Measurements from ENCODE around the gene ADORA1. TPM values are rescaled to one million over a fixed set of nuclear protein-coding genes. Genes with fewer than 3 reads are reported as not detected.

ADORA1 gene
- polyA plus RNA-seq, 3 donors, result 4.9 to 6.3 (median 6.0) TPM

DNA sequence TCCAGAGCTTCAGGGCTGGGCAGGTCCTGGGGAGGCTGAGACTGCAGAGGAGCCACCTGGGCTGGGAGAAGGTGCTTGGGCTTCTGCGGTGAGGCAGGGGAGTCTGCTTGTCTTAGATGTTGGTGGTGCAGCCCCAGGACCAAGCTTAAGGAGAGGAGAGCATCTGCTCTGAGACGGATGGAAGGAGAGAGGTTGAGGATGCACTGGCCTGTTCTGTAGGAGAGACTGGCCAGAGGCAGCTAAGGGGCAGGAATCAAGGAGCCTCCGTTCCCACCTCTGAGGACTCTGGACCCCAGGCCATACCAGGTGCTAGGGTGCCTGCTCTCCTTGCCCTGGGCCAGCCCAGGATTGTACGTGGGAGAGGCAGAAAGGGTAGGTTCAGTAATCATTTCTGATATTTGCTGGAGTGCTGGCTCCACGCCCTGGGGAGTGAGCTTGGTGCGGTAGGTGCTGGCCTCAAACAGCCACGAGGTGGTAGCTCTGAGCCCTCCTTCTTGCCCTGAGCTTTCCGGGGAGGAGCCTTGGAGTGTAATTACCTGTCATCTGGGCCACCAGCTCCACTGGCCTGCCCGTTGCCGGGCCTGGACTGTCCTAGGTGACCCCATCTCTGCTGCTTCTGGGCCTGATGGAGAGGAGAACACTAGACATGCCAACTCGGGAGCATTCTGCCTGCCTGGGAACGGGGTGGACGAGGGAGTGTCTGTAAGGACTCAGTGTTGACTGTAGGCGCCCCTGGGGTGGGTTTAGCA lies 38.8 kb downstream of the ADORA1 start:
- no peak for DNase-seq (ENCODE audit: extremely low read depth in 1 of 11, low read depth in 9 of 11, low spot score in 4 of 11)

DNA sequence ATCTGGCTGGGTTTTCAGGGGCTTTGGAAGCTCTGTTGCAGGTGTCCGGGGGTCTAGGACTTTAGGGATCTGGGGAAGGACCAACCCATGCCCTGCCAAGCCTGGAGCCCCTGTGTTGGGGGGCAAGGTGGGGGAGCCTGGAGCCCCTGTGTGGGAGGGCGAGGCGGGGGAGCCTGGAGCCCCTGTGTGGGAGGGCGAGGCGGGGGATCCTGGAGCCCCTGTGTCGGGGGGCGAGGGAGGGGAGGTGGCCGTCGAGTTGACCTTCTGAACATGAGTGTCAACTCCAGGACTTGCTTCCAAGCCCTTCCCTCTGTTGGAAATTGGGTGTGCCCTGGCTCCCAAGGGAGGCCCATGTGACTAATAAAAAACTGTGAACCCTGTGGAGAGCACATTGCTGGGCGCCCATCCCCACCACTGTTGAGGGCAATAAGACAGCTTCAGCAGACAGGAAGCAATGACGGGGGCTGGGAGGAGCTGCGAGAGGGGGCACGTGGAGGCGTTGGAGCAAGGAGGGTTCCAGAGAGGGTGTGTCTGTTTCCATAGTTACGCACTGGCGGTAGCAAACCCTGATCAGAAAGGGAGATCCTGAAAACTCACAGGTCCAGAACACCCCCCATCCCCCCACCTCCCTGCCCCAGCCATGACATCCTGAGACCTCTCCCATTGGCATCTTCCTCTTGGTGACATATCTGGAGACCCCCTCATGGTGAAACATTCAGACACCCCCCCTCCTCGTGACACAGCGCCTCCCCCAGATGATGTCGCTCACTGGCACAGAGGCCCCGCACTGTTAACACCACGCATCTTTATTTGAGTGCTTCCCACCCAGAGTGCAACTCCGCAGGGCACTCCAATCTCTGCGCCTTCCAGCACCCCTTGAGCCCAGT lies 39.7 kb downstream of the ADORA1 start:
- DNase-seq (ENCODE audit: extremely low read depth in 1 of 11, low read depth in 9 of 11, low spot score in 4 of 11), result no peak

DNA sequence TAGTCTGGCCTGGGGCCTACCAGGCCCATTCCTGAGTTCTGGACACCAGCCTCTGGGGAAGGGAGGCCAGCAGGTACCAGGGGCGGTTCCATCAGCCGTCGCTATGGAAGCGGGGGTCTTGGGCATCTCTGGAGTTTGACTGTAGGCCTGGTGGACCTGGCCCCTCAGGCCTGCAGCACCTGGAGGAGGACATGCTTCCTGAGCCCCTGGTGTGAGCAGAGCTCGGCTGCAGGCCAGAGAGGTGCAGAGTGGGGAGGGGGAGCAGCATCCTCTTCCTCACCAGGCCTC lies 40.3 kb downstream of the ADORA1 start:
- no peak for DNase-seq (ENCODE audit: extremely low read depth in 1 of 11, low read depth in 9 of 11, low spot score in 4 of 11)

DNA sequence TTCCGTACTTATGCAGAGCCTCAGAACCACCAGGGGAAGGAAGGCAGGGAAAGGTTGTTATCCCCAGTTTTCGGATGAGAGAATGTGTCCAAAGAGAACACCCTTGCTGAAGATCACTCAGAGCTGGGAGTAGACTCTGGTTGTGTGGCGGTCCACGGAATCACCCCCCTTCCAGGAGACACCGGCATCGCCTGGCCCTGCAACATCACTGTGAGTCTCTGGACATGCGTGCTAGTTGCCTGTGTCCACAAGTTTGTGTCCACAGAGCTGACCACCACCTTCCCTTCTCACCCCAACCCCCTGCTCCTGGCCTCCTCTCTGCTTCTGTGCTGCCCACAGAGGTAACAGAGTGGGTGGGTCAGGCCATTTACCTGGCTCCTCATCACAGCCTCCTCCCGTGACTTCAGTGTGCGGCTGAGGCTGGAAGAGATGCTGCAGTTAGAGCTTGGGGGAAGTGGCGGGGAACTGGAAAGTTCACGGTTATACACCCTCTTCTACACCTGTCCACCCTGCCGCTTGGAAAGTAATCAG lies 40.8 kb downstream of the ADORA1 start:
- no peak for DNase-seq (ENCODE audit: extremely low read depth in 1 of 11, low read depth in 9 of 11, low spot score in 4 of 11)

DNA sequence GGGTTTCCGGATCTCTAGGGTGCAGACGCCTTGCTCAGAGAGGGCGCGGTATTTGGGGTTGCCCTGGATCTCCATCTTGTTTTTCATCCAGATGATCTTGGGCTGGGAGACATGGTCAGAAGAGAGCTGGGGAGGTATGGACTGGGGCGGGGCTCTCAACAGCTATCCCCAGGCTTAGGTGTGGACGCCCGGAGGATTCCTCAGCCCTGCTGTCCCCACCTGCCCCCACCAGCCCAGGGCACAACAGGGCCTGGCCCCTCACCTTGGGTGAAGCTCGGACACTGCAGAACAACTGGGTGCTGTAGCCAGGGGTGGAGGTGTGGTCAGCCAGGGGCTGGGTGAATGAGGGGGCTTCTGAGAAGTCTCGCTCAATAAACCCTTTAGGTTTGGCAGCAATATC lies 41.5 kb downstream of the ADORA1 start:
- DNase-seq (ENCODE audit: extremely low read depth in 1 of 11, low read depth in 9 of 11, low spot score in 4 of 11), result no peak

DNA sequence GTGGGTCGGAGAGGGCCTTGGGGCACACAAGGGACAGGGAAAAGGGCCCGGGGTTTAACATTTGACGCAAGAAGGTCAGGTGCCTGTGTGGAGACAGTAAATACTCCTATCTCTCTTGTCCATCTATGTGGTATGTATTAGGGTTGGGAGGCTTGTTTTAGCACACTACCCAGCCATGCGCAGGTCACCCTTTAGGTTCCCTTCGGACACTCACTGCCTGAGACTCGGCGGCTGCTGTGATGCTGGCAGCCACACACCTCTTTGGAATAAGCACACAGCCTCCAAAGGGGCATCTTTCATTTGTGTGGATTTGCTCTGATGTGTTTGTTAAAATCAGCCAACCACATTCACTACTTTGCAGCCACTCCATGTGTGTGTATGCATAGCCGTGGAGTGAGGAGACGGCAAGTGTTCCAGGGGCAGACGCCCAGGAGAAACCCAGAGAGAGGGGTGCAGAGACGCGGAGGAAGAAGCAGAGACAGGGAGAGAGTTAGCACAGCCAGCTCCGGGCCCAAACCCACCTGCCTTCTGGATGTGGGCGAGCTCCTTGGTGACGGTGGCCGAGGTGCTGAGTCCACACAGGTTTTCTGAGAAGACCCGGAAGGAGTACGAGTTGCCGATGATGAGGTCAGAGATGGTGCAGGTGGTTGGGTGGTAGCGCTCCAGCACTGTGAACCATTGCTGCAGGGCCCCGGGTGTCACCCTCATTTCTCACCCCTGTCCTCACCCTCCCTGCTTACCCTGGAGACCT lies 42.4 kb downstream of the ADORA1 start:
- no peak for DNase-seq (ENCODE audit: extremely low read depth in 1 of 11, low read depth in 9 of 11, low spot score in 4 of 11)

DNA sequence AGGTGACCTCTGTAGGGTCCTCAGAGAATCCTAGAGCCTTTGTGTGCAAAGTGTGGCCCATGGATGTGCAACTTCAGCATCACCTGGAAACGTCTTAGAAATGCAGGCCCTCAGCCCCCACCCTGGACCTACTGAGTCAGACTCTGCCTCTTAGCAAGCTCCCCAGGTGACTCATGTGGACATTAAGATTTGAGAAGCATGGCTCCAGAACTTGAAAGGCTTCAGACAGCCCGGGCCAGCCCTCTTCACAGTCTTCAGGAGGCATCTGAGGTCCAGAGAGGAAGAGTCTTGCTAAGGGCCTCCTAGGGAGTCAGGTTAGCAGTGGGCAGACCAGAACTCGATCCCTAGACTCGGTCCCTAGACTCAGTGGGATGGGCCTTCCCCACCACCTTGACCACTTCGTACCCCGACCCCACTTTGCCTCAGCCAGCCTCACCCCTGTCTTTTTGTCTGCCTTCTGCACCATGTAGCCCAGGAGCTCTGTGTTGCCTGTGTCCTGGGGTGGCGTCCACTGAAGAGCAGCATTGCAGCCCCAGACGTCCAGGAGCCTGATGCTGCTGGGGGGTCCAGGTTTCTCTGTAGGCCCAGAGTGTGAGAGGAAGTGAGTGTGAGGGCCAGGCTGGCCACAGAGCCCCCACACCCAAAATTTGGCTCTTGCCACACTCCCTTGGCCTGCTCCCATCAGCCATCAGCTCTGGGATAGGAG lies 43.3 kb downstream of the ADORA1 start:
- DNase-seq (ENCODE audit: extremely low read depth in 1 of 11, low read depth in 9 of 11, low spot score in 4 of 11), result no peak

DNA sequence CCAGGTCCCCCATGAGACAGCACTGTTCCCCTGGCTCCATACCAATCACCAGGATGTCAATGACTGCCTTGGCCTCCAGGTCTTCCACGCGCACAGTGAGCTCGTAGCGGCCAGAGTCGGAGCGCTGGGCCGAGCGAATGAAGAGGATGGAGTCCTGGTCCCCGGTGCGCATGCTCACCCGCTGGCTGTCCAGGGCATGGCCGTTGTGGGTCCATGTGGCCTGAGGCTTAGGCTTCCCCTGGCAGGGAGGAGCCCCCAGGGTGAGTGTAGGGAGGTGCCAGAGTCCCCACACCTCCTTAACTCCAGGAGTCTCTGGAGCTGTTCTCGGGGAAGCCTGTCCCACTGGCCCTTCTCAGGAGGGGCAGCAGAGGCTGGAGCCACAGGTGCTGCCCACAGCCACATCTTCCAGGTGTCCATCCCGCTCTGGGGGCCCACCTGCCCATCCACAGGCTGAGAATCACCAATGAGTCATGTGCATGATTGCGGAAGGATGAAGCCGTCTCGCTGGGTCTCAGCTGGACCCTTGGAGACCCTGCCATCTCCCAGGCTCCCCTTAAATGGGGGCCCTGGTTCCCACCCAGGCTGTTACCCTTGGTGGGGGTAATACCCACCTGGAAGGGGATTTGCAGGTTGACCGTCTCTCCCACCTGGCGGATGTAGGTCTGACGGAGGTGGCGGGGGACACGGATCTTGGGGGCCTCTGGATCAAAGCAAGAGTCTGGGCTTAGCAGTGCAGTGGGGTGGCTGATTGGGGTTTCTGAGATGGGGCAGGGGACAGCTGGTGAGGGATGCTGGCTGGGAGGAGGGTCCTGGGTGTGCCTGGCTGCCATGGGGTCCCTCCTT lies 44.0 kb downstream of the ADORA1 start:
- no peak for DNase-seq (ENCODE audit: extremely low read depth in 1 of 11, low read depth in 9 of 11, low spot score in 4 of 11)

DNA sequence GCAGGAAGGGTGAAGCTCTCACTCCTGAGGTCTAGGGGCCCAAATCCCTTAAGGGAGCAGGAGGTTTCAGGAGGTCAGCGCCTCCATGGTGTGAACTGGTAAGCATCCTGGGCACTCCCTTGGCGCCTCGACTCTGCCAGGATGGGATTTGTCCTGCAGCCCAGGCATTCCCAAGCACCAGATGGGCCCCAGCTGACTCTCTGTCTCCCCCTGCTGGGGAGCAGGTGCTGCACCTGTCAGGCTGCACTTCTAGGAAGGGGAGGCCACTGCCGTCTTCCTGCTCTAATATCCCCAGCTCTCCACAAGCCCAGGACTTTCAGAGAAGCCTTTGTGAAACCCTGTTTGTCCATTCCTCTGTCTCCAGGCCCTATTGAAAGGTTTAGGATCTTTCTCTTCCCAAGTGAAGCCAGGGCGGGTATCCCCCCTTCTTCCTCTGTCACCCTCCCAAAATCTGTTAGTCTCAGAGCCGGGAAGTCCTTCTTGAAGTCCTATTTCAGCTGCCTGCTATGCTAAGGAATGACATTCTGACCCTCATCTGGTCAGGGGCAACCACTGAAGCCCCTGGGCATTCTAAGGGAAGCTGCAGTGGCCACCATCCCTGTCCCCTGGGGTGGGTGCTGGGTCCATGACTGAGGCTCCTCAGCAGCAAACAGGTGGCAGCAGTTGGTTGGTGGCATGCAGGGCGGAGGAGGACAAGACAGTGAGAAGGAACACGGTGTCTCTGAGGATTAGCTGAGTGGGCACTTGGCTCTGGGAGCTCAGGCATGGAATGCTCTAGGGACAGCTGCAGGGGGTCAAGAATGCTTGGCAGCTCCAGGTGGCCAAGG lies 44.9 kb downstream of the ADORA1 start:
- no peak for DNase-seq (ENCODE audit: extremely low read depth in 1 of 11, low read depth in 9 of 11, low spot score in 4 of 11)

DNA sequence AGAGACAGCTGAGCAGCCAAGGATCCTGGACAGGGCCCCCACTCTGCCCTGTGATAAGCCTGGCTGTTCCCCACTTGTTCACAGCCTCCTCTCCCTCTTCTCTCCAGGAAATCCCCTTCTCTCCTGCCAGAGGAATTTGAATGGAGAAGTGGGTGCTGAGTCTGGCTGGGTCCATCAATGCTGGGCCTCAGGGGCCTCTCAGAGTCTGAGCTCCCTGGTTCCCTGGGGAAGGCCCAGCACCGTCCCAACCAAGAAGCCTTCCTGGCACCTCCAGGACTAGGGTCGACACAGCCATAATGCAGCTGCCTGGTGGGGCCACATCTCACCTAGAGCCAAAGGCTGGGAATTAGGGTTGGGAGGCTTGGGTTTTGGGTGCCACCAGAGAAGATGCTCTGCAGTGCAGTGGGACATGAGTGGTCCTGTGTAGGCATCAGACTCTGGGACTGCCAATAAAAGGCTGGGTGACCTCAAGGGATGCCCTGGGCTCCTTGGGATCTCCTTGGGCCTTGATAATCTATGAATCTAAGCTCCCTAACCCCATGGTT lies 45.6 kb downstream of the ADORA1 start:
- no peak for DNase-seq (ENCODE audit: extremely low read depth in 1 of 11, low read depth in 9 of 11, low spot score in 4 of 11)

DNA sequence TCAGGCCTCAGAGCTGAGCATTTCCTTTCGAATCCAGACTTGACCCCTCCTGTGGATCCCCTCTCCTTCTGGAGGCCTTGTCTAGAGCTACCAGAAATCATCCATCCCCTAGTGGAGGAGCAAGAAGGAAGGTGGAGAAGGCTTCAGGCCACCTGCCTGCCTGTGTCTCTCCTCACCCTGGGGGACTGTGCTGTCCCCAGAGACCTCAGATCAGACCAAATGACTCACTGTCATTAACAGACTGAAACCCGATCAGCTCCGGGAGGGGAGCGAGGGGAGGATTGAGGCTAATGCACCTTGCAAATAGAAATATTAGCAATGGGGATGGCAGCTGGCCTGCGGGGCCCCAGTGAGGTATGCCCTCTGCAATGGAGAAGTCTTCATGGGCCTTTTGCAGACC lies 46.0 kb downstream of the ADORA1 start:
- DNase-seq (ENCODE audit: extremely low read depth in 1 of 11, low read depth in 9 of 11, low spot score in 4 of 11), result no peak

DNA sequence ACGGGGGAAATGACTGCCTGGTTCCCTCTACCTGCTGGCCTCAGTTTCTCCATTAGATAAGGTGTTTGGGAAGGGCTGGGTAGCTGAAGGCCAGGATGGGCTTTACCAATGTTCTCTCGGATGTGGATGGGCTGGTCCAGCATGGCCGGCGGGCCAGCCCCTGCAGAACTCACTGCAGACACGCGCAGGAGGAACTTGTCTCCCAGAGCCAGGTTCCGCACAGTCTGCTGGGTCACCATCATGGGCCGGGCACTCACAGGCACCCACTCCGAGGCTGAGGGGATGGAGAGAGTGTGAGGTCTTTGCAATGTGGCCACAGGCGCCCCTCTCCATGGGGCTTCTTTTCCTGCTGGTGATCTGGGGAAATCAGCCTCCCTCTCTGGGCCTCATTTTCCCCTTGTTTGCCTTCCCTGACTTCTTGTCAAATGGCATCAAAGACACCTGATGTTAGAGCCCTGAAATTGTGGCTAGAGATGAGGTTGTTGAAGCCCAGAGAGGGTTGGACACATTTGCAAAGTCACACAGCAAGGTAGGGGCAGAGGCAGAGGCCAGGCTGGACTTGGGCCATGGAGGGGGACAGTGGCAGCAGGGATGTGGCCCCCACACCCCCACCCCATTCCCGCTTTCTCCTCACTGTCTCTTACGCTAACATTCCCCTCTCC lies 46.9 kb downstream of the ADORA1 start:
- DNase-seq (ENCODE audit: extremely low read depth in 1 of 11, low read depth in 9 of 11, low spot score in 4 of 11), result no peak

DNA sequence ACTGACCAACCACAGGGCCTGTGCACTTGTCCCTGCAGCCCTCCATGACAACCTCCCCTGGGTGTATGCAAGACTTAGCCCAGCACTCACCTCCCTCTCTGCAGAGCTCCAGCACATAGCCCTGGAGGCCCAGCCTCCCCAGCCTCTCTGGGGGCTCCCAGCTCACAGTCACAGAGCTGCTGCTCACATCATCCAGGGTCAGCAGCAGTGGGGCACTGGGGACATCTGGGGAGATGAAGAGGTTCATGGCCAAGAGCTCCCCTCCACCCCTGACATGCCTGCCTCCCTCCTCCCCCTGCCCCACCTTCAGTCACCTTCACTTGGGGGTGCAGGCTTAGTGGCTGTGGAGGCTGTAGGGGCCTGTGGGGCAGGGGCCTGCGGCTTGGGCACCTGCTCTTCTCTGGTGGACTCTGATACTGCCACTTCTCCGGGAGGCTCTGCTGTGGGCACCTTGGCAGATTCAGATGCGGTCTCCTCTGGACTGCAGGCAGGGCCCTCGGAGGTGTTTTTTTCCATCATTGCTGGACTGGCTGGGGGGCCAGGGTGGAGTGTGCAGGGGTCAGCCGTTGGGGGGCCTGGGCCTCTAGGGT lies 47.8 kb downstream of the ADORA1 start, which contains the start of gene MYBPH:
TSS of gene MYBPH (minus strand) at position 590 of the 590 bp plus-strand sequence. CDS start at position 519, 71 bp downstream.
- DNase-seq (ENCODE audit: extremely low read depth in 1 of 11, low read depth in 9 of 11, low spot score in 4 of 11), result no peak

DNA sequence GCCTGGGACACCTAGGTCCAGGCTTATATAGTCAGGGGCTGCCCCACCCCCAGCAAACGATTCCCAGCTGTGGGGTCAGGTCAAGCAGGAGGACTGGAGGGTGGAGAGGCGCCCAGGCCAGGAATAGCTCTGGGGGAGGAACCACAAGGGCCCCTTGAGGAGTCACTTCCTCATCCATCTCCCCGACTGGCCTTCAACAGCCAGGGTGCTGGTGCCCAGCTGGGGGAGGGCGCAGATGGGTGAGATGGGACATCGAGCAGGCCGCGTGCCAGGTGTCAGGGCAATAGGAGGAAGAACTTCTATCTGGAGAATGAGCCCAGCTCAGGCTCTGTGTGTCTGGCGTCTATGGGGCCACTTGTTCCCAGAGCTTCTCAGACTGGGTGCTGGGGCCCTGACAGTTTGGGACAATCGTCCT lies 48.3 kb downstream of the ADORA1 start:
- no peak for DNase-seq (ENCODE audit: extremely low read depth in 1 of 11, low read depth in 9 of 11, low spot score in 4 of 11)

DNA sequence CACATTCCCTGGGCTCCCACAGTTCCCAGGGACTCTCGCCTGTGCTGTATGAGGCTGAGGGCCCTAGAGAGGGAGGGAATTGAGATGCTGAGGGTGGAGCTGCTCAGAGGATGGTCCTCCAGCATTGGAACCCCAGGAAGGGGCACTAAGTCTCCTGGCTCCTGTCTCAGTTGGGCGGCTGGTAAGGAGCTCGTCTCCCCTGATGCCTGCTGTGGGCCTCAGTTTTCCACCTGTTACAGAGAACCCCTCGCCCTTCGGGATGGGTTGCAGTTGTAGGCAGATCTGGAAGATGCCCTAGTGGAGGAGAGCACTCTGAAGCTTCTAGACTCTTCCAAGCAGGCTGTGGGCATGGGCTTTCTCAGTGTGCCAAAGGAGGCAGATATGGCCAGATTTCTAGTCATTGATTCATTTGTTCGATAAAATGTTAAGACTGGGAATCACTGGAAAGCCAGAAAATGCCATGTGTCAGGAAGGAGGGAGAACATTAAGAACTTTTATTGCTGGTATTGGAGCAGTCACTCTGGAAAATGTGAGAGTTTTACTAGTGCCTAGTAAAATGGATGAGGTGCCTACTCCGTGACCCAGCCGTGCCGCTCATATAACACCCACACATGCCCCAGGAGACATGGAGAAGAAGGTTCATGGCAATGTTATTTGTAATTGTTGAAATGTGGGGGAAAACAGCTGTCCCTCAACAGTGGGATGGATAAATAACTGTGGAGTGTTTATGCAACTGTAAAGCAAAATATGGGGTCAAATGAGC lies 48.9 kb downstream of the ADORA1 start:
- DNase-seq (ENCODE audit: extremely low read depth in 1 of 11, low read depth in 9 of 11, low spot score in 4 of 11), result no peak
